K562 (cell line): Measurements from ENCODE around the gene ITGB2. TPM values are rescaled to one million over a fixed set of nuclear protein-coding genes. Genes with fewer than 3 reads are reported as not detected.
A peak's percentile ranks its signal among the peaks of the same experiment; 100 is the strongest.

ENCODE experiments used
- ARID3B ChIP-seq: fragments of 250-450 bp; sonication (Bioruptor Pico); IDR thresholded peaks from 2 replicates; pipeline ENCODE4 v1.4.0; 2020; ENCODE audit warnings: borderline replicate concordance
- ATF3 ChIP-seq, 2 experiments: fragments of 450-650 bp in 1 of 2; sonication (generic) in 1 of 2; formaldehyde crosslinking in 1 of 2; IDR thresholded peaks in 1 of 2; conservative IDR thresholded peaks in 1 of 2; 2 replicates each; pipeline versions ENCODE4 v1.6.1 to v1.8.1; 2016 to 2023; ENCODE audit warnings: mild to moderate bottlenecking in 2 of 2, moderate library complexity in 2 of 2, inconsistent platforms in 1 of 2, missing genetic modification reagents in 1 of 2
- COPS2 ChIP-seq: fragments of 450-650 bp; conservative IDR thresholded peaks from 2 replicates; pipeline ENCODE4 v1.6.1; 2016; ENCODE audit warnings: mild to moderate bottlenecking, moderate library complexity
- ETS1 ChIP-seq: conservative IDR thresholded peaks from 2 replicates; pipeline ENCODE4 v1.6.1; 2011; ENCODE audit warnings: low read depth, mild to moderate bottlenecking, low read length; ENCODE audit not compliant: control insufficient read depth
- MCM7 ChIP-seq, 2 experiments: fragments of 450-650 bp; IDR thresholded peaks; 2 replicates each; pipeline ENCODE4 v1.6.1; 2016 to 2018
- NCOA2 ChIP-seq, 2 experiments: fragments of 450-650 bp; IDR thresholded peaks; 2 replicates each; pipeline ENCODE4 v1.6.1; 2018; ENCODE audit warnings: mild to moderate bottlenecking in 2 of 2, moderate library complexity in 1 of 2; ENCODE audit not compliant: partially characterized antibody in 2 of 2
- RNF2 ChIP-seq: sonication (generic); IDR thresholded peaks from 2 replicates; pipeline ENCODE4 v1.6.1; 2016
- SPI1 ChIP-seq: IDR thresholded peaks from 2 replicates; pipeline ENCODE4 v1.6.1; 2011; ENCODE audit warnings: low read depth, low read length, control low read depth, borderline replicate concordance
- ZBTB17 ChIP-seq: fragments of 450-650 bp; formaldehyde crosslinking; IDR thresholded peaks from 2 replicates; pipeline ENCODE4 v1.4.0; 2020; ENCODE audit warnings: mild to moderate bottlenecking
- ZNF143 ChIP-seq: sonication (generic); formaldehyde crosslinking; IDR thresholded peaks from 2 replicates; pipeline ENCODE4 v1.9.0; 2022; ENCODE audit warnings: mild to moderate bottlenecking, missing genetic modification reagents
- ZNF431 ChIP-seq: sonication (generic); formaldehyde crosslinking; IDR thresholded peaks from 2 replicates; pipeline ENCODE4 v1.8.0; 2022; ENCODE audit warnings: mild to moderate bottlenecking, missing genetic modification reagents
- ZNF766 ChIP-seq: fragments of 200-800 bp; sonication (Bioruptor generic); conservative IDR thresholded peaks from 2 replicates; pipeline ENCODE4 v1.6.1; 2016; ENCODE audit warnings: missing genetic modification characterization, missing compliant biosample characterization
- polyA plus RNA-seq, 8 experiments: library from polyadenylated mRNA; depleted of rRNA in 4 of 8; stranded (reverse) in 5 of 8; unstranded in 3 of 8; fragments of >200 nt; fragmentation: Nextera tagmentation in 2 of 8; fragmentation: Illumina TruSeq in 1 of 8; extraction: Ambion mirVana in 2 of 8; extraction: Trizol in 1 of 8; gene quantifications; 2 replicates each; pipeline versions ENCODE4 v1.2.1 to v1.2.3, GENCODE V29; 2011 to 2014; ENCODE audit warnings: inconsistent platforms in 1 of 8, missing spikeins in 1 of 8
- total RNA-seq, 7 experiments: library from RNA; depleted of rRNA in 6 of 7; stranded (reverse); fragments of >200 nt in 6 of 7; fragmentation: Illumina TruSeq in 2 of 7; extraction: Trizol in 2 of 7; gene quantifications; 2 replicates each; pipeline versions ENCODE4 v1.2.1 to v1.2.3, GENCODE V29; 2011 to 2021; ENCODE audit warnings: low replicate concordance in 1 of 7
- TF ChIP-seq, protein P1 (sequence below): fragments of 250-450 bp; sonication (Bioruptor Pico); IDR thresholded peaks from 2 replicates; pipeline ENCODE4 v1.4.0; 2020; ENCODE audit warnings: mild to moderate bottlenecking, moderate library complexity
- TF ChIP-seq, protein P2 (sequence below): sonication (generic); formaldehyde crosslinking; IDR thresholded peaks from 2 replicates; pipeline ENCODE4 v1.8.0; 2022; ENCODE audit warnings: missing genetic modification reagents, mild to moderate bottlenecking, borderline replicate concordance
- TF ChIP-seq, protein P3 (sequence below), 2 experiments: fragments of 450-650 bp; IDR thresholded peaks; 2 replicates each; pipeline ENCODE4 v1.6.1; 2016
- TF ChIP-seq, protein P4 (sequence below): sonication (generic); formaldehyde crosslinking; IDR thresholded peaks from 2 replicates; pipeline ENCODE4 v1.8.0; 2022; ENCODE audit warnings: mild to moderate bottlenecking, missing genetic modification reagents

The ITGB2 gene
- total and polyA plus RNA-seq, 9 of the 15 experiments (the other 6 are each of a cell fraction or from before 2014, with no cell fraction given): 0.07 to 1.3 (median 0.51) TPM; not detected in 2

DNA sequence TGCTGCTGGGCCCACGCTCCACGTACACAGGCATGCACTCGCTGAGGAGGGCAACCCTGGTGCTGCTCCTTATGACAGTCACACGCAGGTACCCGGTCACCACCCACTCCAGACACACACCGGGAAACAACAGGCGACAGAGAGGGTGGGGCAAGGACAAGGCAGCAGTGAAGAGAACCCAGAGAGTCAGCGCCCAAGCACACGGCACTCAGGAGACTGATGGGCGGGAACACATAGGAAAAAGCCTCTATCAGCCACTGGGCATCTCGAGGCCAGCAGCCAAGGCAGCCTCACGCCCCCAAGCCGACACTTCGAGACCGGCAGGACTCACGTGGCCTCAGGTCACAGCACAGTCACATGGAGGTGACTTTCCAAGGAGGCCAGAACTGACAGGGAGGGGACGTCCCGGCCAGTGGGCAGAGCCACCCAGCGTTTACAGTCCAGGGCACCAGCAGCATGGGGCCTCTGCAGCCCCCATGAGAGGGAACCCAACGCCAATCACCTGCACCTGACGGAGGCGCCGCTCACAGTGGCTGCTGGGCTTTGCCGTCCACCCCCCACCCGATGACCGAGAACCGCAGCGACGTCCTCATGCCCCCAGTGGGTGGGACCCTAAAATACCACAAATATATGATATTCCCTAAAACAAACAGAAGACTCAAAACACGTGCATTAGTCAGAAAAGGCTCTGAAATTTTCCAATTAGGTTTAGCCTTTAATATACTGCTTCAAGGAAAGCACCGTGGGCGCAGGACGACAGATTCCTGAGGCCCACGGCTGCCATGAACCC is 66.9 kb downstream of the ITGB2 start (continued):
- TF ChIP-seq, protein P1, sequence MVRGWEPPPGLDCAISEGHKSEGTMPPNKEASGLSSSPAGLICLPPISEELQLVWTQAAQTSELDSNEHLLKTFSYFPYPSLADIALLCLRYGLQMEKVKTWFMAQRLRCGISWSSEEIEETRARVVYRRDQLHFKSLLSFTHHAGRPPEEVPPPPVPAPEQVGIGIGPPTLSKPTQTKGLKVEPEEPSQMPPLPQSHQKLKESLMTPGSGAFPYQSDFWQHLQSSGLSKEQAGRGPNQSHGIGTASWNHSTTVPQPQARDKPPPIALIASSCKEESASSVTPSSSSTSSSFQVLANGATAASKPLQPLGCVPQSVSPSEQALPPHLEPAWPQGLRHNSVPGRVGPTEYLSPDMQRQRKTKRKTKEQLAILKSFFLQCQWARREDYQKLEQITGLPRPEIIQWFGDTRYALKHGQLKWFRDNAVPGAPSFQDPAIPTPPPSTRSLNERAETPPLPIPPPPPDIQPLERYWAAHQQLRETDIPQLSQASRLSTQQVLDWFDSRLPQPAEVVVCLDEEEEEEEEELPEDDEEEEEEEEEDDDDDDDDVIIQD: 0 out of 2 replicates have a peak, but pooled peaks have one; percentile 31
- TF ChIP-seq RNF2: no peak
- TF ChIP-seq ARID3B (CRISPR knock-in tag): 0 out of 2 replicates have a peak, but pooled peaks have one; percentile 44
- TF ChIP-seq, protein P2, sequence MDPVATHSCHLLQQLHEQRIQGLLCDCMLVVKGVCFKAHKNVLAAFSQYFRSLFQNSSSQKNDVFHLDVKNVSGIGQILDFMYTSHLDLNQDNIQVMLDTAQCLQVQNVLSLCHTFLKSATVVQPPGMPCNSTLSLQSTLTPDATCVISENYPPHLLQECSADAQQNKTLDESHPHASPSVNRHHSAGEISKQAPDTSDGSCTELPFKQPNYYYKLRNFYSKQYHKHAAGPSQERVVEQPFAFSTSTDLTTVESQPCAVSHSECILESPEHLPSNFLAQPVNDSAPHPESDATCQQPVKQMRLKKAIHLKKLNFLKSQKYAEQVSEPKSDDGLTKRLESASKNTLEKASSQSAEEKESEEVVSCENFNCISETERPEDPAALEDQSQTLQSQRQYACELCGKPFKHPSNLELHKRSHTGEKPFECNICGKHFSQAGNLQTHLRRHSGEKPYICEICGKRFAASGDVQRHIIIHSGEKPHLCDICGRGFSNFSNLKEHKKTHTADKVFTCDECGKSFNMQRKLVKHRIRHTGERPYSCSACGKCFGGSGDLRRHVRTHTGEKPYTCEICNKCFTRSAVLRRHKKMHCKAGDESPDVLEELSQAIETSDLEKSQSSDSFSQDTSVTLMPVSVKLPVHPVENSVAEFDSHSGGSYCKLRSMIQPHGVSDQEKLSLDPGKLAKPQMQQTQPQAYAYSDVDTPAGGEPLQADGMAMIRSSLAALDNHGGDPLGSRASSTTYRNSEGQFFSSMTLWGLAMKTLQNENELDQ (CRISPR knock-in tag): no peak
- TF ChIP-seq ZNF143 (CRISPR knock-in tag): no peak
- TF ChIP-seq COPS2: no peak
- 0 out of 2 replicates have a peak, but pooled peaks have one; percentile 20 for TF ChIP-seq ETS1
- TF ChIP-seq ATF3 (IDR thresholded peaks at IDR 0.05): no peak
- no peak for TF ChIP-seq ATF3 (CRISPR knock-in tag; conservative IDR thresholded peaks at IDR 0.05)
- peak; percentile 54; the same call in 1 of the 2 replicates for TF ChIP-seq ZBTB17 (CRISPR knock-in tag)
- TF ChIP-seq, protein P3, sequence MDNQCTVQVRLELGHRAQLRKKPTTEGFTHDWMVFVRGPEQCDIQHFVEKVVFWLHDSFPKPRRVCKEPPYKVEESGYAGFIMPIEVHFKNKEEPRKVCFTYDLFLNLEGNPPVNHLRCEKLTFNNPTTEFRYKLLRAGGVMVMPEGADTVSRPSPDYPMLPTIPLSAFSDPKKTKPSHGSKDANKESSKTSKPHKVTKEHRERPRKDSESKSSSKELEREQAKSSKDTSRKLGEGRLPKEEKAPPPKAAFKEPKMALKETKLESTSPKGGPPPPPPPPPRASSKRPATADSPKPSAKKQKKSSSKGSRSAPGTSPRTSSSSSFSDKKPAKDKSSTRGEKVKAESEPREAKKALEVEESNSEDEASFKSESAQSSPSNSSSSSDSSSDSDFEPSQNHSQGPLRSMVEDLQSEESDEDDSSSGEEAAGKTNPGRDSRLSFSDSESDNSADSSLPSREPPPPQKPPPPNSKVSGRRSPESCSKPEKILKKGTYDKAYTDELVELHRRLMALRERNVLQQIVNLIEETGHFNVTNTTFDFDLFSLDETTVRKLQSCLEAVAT (IDR thresholded peaks at IDR 0.05): no peak; a peak in 1 of 4 replicates
- TF ChIP-seq MCM7 (IDR thresholded peaks at IDR 0.05): no peak
- TF ChIP-seq NCOA2 (IDR thresholded peaks at IDR 0.05; ENCODE audit: partially characterized antibody in 2 of 2): no peak
- no peak for TF ChIP-seq ZNF766 (CRISPR knock-in tag)
- TF ChIP-seq, protein P4, sequence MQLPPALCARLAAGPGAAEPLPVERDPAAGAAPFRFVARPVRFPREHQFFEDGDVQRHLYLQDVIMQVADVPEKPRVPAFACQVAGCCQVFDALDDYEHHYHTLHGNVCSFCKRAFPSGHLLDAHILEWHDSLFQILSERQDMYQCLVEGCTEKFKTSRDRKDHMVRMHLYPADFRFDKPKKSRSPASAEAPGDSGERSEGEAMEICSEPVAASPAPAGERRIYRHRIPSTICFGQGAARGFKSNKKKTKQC (CRISPR knock-in tag): 0 out of 2 replicates have a peak, but pooled peaks have one; percentile 20
- no peak for TF ChIP-seq SPI1
- TF ChIP-seq ZNF431 (CRISPR knock-in tag): 0 out of 2 replicates have a peak, but pooled peaks have one; percentile 19
